Body of pancreas (tissue), 4 donors: ENCODE results near the gene FBXW8. TPM values are rescaled to one million over a fixed set of nuclear protein-coding genes. Genes with fewer than 3 reads are reported as not detected.
A peak's percentile ranks its signal among the peaks of the same experiment; 100 is the strongest.

Experiments
- ATAC-seq: fragments of 150-250 bp; one replicate; pipeline ENCODE4 v1.9.1; 2016
- DNase-seq, 4 donors: peaks; one replicate each; pipeline ENCODE4 v3.0.0-alpha.2; 2019
- H3K27ac ChIP-seq, 4 donors: fragments of 200-600 bp; sonication (generic); 1 replicate in 3 of 4; 2 replicates in 1 of 4; pipeline versions ENCODE4 v1.5.1 to v1.6.1; 2016 to 2019; ENCODE audit warnings: mild to moderate bottlenecking in 1 of 4, mixed read lengths in 1 of 4, moderate library complexity in 1 of 4
- H3K27me3 ChIP-seq, 2 donors: fragments of 200-600 bp; sonication (generic); one replicate each; pipeline ENCODE4 v1.6.0; 2016; ENCODE audit warnings: mild to moderate bottlenecking in 1 of 2
- H3K36me3 ChIP-seq, 2 donors: fragments of 200-600 bp; sonication (generic); replicated peaks in 1 of 2; 2 replicates each; pipeline ENCODE4 v1.5.1; 2016; ENCODE audit warnings: low read depth in 2 of 2; ENCODE audit not compliant: insufficient read depth in 1 of 2
- H3K4me1 ChIP-seq: fragments of 200-600 bp; sonication (generic); one replicate; pipeline ENCODE4 v1.6.0; 2016
- H3K4me3 ChIP-seq, 2 donors: fragments of 200-600 bp; sonication (generic); 1 replicate in 1 of 2; 2 replicates in 1 of 2; pipeline ENCODE4 v1.5.1; 2016 to 2019
- H3K9me3 ChIP-seq, 3 donors: fragments of 200-600 bp; sonication (generic); 1 replicate in 2 of 3; 2 replicates in 1 of 3; pipeline ENCODE4 v1.5.1; 2016
- POLR2A ChIP-seq, 3 donors: fragments of 450-650 bp; IDR thresholded peaks; one replicate each; pipeline ENCODE4 v1.6.1; 2016; ENCODE audit warnings: antibody characterized with exemption in 3 of 3, mild to moderate bottlenecking in 2 of 3
- WGBS, 2 donors: methylation state at CpG; one replicate each; pipeline ENCODE4 v1.1.5; 2017; 5-methylcytosine and 5-hydroxymethylcytosine counted together
- intact Hi-C: fragments of 100-400 bp; cut with DNase I; formaldehyde crosslinking; loops from one replicate; pipeline ENCODE4 v1.15.1; 2023
- total RNA-seq, 2 donors: library from RNA; depleted of rRNA; stranded (reverse); fragments of >200 nt; gene quantifications; one replicate each; pipeline ENCODE4 v1.1.0, GENCODE V29; 2016
- TF ChIP-seq, protein P1 (sequence below), 7 experiments: fragments of 450-650 bp in 4 of 7; fragments of 200-600 bp in 3 of 7; sonication (generic) in 3 of 7; IDR thresholded peaks; one replicate each; pipeline ENCODE4 v1.5.1; 2016 to 2019; ENCODE audit warnings: antibody characterized with exemption in 7 of 7

FBXW8 gene, protein sequence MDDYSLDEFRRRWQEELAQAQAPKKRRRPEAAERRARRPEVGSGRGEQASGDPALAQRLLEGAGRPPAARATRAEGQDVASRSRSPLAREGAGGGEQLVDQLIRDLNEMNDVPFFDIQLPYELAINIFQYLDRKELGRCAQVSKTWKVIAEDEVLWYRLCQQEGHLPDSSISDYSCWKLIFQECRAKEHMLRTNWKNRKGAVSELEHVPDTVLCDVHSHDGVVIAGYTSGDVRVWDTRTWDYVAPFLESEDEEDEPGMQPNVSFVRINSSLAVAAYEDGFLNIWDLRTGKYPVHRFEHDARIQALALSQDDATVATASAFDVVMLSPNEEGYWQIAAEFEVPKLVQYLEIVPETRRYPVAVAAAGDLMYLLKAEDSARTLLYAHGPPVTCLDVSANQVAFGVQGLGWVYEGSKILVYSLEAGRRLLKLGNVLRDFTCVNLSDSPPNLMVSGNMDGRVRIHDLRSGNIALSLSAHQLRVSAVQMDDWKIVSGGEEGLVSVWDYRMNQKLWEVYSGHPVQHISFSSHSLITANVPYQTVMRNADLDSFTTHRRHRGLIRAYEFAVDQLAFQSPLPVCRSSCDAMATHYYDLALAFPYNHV
- 10 to 100 TPM; 12.7 to 35.3 TPM for total RNA-seq

DNA sequence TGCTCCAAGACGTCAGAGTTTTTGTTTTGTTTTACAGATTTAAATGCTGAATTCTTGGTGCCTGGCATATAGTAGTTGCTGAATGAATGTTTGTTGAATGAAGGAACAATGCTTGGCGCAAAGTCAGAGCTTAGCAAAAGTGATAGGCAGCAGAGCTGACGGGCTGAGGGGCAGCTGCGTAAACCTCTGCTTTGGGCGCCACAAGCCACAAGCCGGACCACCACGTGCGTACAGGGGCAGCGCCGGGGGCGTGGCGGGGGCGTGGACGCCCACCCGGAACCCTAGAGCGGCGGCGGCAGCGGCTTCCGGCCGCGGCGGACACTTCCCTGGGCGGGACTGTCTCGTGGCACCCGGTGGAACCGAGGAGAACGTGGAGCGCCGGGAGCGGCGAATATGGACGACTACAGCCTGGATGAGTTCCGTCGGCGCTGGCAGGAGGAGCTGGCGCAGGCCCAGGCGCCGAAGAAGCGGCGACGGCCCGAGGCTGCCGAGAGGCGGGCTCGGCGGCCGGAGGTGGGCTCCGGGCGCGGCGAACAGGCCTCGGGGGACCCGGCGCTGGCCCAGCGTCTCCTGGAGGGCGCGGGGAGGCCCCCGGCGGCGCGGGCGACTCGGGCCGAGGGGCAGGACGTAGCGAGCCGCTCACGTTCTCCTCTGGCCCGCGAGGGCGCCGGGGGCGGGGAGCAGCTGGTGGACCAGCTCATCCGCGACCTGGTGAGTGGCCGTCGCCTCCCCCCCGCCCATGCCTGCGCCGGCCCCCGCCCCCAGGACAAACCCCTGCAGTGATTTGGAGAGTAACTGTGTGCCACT, at the start of gene FBXW8:
TSS of gene FBXW8 (plus strand) at position 306 of the 807 bp plus-strand sequence. CDS start at position 394, 88 bp downstream.
- Histone ChIP-seq H3K9me3 (no peaks in the 10 kb centered on the region), H3K27me3 (no peaks in the 10 kb centered on the region), H3K4me3 (peak within 1 kb of the TSS; percentile 72 to 96), H3K4me1 (peaks cover 20% of the 10 kb centered on the region), H3K36me3 (no peaks in the 10 kb centered on the region), H3K27ac (peak within 1 kb of the TSS; percentile 58 to 86 (median 82))
- intact Hi-C loops, result no loop called here
- DNase-seq (peak; percentile 68 to 76 (median 70)), ATAC-seq (peak; percentile 86)
- TF ChIP-seq POLR2A (IDR thresholded peaks at IDR 0.05), result peak; percentile 35 to 57 (median 54)
- TF ChIP-seq, protein P1, sequence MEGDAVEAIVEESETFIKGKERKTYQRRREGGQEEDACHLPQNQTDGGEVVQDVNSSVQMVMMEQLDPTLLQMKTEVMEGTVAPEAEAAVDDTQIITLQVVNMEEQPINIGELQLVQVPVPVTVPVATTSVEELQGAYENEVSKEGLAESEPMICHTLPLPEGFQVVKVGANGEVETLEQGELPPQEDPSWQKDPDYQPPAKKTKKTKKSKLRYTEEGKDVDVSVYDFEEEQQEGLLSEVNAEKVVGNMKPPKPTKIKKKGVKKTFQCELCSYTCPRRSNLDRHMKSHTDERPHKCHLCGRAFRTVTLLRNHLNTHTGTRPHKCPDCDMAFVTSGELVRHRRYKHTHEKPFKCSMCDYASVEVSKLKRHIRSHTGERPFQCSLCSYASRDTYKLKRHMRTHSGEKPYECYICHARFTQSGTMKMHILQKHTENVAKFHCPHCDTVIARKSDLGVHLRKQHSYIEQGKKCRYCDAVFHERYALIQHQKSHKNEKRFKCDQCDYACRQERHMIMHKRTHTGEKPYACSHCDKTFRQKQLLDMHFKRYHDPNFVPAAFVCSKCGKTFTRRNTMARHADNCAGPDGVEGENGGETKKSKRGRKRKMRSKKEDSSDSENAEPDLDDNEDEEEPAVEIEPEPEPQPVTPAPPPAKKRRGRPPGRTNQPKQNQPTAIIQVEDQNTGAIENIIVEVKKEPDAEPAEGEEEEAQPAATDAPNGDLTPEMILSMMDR (IDR thresholded peaks at IDR 0.05), result no peak
- WGBS, 2 donors, result 0 to 2% methylated on average over 45 to 63 of the region's 82 CpGs

- DNase-seq (peak in 3 of 4 donors; percentile 22 to 33 (median 23)), ATAC-seq (peak; percentile 21)
- H3K27ac ChIP-seq, result no peak overlapping the region
- WGBS, 2 donors, result 17 to 19% methylated on average over 12 of the region's 12 CpGs
- intact Hi-C loops, result no loop called here
- H3K9me3 ChIP-seq, result no peaks in the 10 kb centered on the region
- no peaks in the 10 kb centered on the region for H3K27me3 ChIP-seq
- no peaks in the 10 kb centered on the region for H3K4me1 ChIP-seq
- H3K36me3 ChIP-seq, result no peaks in the 10 kb centered on the region
- H3K4me3 ChIP-seq, result no peak overlapping the region
- no peak for TF ChIP-seq POLR2A (IDR thresholded peaks at IDR 0.05)
- TF ChIP-seq, protein P1 (IDR thresholded peaks at IDR 0.05), result no peak
Measured at GRCh38 chr12:116861320-116861719, 49.4 kb upstream of the FBXW8 start.

- no peak for TF ChIP-seq POLR2A (IDR thresholded peaks at IDR 0.05)
- TF ChIP-seq, protein P1 (IDR thresholded peaks at IDR 0.05), result no peak
- Histone ChIP-seq H3K27ac (no peak overlapping the region), H3K9me3 (no peaks in the 10 kb centered on the region), H3K4me1 (no peaks in the 10 kb centered on the region), H3K36me3 (no peaks in the 10 kb centered on the region), H3K27me3 (no peaks in the 10 kb centered on the region), H3K4me3 (no peak overlapping the region)
- WGBS, 2 donors, result 83 to 89% methylated on average over 4 of the region's 4 CpGs
- intact Hi-C loops, result no loop called here
- no peak for DNase-seq
- ATAC-seq, result no peak
Measured at GRCh38 chr12:116862167-116862566, 48.6 kb upstream of the FBXW8 start.

GRCh38 chr12:116863275-116863767, 47.4 kb upstream of the FBXW8 start:
- H3K27ac ChIP-seq, result no peak overlapping the region
- ATAC-seq (no peak), DNase-seq (no peak)
- H3K4me3 ChIP-seq, result no peak overlapping the region
- TF ChIP-seq, protein P1 (IDR thresholded peaks at IDR 0.05), result no peak
- no peak for TF ChIP-seq POLR2A (IDR thresholded peaks at IDR 0.05)
- intact Hi-C loops, result no loop called here
- 51 to 54% methylated on average over 6 of the region's 6 CpGs for WGBS, 2 donors
- no peaks in the 10 kb centered on the region for H3K36me3 ChIP-seq
- H3K9me3 ChIP-seq, result no peaks in the 10 kb centered on the region
- H3K4me1 ChIP-seq, result no peaks in the 10 kb centered on the region
- no peaks in the 10 kb centered on the region for H3K27me3 ChIP-seq
